OCI-M1 (cell line): ENCODE results near the gene FAM118A.

ENCODE experiments used
- DNase-seq: peaks from one replicate; lab custom pipeline; 2025; lab: John Stamatoyannopoulos, UW

Gene FAM118A

GRCh38 chr22:45381348-45381747 lies 71.6 kb downstream of the FAM118A start:
- DNase-seq, result no peak

- DNase-seq, result no peak
Measured at GRCh38 chr22:45389546-45389945, 79.8 kb downstream of the FAM118A start.
